Dedifferentiated amniotic fluid mesenchymal stem cell (primary cell): Measurements from ENCODE around the gene CBLN1.
"Not testable (repeated sequence)": the region's sequence is repeated elsewhere in the genome, so short reads cannot be mapped to it uniquely, and the experiment has no call there.

Experiments used
- DNase-seq: peaks from one replicate; pipeline ENCODE4 v3.0.0-alpha.2; 2016; ENCODE audit errors: extremely low spot score

The CBLN1 gene

DNA sequence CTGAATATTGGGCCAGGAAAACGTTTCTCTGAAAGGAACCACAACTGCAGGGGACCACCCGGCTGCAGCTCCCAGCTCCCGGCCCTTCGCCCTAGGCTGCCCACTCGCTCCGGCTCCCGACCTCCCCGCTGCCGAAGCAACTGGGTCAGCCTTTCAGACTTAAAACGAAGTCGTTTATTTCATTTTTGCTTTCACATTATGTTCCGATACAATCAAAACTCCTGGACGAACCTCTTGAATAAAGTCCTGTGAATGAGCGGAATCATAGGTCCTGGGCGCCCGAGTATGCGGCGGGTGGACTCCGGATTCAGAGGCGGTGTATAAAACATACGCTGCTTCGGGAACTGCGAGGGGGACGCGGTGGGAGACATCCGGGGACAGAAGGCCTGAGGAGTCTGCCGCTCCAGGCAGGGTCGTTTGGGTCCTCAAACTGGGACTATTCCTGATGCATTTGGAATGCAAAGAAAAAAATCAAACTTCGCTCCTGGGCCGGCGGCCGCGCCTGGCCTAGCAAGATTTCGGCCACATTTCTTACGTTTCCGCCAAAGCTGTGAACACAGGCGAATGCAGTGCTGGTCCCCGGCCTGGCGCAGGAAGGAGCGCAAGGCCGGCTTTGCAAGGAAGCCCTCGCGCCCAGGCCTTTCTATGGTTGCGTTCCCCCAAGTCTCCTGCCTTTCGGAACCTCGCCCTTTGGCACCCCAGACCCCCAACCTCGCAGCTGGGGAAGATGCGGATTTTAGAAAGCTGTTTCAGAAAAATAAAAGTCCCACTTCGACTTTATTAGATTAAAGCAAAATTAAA lies 3.7 kb downstream of the CBLN1 start:
- no peak for DNase-seq

DNA sequence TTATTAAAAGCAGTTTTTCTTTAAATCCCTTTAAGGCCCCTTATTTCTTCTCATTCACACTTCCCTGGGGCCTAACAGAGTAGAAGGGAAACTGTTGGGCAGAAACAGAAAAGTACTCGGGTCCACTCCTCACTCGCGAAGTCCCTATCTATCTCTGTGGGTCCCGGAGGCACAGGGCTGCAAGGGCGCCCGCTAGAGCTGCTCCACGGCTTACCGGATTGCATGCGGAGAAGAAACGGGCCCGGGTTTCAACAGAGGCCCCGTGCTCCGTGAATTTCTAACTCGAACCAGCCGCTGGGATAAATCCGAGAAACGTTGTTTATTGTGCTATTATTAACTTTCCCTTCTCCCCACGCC lies 4.3 kb downstream of the CBLN1 start:
- DNase-seq, result no peak

DNA sequence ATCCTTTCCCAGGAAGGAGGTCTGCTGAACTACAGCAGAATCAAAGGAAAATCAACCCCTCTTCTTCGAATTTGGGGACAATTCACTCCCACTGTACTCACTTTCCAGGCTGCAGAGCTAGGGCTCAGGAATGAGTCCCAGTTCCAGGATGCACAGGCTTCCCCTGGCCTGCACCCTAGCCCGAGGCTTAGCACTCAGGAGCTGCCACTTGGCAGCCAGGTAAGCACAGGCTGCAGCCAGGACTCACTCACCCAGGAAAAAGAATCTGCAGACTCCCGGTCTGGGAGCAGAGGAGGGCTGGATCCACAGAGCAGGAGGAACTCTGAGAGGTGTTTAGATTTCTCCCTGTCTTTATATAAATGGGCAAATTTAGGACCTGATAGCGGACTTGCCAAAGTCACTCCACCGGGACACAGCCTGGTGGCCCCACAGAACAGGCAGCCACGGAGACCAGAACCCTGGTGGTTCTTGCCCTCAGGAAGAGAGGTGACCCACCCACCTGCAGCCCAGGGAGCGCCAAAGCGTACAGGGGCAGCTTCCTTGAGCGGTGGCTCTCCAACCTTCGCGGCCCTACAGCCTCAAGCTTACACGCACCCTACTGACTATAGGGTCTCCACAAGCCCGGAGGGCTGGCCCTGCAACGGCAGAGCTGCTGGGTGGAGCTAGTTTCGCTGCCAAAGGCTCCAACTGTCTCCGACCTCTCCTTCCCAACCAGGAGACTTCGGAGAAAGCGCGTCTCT lies 4.8 kb downstream of the CBLN1 start:
- no peak for DNase-seq

DNA sequence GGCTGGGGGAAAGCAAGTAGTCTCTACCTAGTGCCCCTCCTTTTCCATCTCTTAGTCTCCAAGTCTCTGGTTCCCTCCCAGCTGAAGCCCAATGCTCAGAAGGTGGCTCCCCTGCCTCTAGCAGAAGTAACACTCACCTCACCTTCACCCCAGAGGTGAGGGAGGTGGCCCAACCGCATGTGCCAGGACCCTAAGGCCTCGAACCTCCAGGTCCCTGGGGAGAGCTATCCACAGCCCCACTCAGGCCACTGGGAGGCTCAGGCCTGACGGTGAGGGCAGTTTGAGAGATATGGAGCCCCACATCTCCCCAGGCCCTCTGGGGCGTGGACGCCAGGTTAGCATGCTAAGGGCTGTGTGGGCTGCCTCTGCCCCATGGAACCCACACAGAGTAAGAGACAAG lies 5.8 kb downstream of the CBLN1 start:
- no peak for DNase-seq

DNA sequence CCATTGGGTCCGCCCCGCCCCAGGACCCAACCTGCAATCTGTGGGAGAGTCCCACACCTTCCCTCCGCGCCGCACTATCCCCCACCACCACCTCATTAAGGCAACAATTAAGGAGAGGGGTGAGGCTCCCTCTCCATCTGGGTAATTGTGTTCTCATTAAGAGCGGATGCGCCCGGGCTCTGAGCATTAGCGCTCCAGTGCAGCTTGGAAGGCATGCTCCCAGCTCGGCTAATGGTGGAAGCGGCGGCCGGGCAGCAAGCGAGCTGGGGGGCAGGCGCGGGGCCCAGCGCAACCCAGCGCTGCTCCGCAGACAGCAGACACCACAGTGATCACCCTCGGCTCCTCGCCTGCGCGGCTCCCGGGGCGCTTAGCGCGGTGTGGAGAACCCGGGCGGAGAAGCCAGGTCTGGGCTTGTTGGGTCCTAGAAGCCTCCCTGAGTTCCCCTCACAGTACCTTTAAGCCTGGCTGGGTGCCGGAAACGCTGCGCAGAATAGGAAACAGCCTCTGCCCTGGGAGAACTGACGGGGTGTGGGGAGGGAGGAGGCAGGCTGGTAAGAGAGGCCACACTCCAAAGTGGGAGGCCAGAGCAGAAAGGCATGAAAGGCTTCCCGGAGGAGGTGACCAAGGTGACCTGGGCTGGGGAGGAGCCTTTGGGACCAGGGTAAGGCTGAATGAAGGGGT lies 6.4 kb downstream of the CBLN1 start:
- no peak for DNase-seq

DNA sequence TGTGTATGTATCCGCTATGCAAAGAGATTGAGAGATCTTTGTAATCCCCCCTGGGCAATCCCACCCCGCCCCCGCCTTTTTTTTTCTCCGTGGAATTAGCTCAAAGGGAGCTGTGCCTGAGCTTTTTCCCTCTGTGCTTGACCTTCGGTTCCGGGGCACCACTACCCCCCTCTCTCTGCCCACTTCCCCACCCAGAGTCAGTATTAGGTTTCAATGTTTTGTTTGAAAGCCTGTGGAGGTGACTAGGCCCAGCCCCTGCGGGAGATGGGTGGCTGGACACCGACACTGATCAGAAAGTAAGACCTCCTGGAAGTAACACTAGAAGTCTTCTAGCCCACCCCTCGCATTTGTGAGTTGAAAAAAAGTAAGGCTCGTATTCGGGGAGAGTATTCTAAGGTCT lies 7.0 kb downstream of the CBLN1 start:
- no peak for DNase-seq

GRCh38 chr16:49273771-49274170 lies 7.9 kb downstream of the CBLN1 start:
- no peak for DNase-seq

- DNase-seq, result no peak
Observed at GRCh38 chr16:49271363-49271762, 10.3 kb downstream of the CBLN1 start.

DNA sequence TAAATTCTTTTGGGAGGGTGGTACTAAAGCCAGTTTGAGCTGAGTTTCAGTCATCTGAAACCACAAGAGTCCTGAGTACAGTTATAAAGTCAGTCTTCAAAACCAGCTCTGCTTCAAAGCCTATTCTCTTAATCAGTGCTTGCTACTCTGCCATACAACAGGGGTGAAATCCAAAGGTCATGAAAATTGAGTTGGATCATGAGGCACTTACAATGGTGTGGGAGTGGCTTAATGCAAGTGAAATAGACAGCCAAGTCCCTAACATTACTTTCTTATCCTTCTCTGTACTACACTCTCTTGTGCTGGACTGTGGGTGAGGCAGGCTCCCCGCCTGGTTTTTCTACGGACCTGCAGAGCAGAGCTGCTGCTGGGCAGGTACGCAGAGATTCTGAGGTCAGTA lies 12.4 kb downstream of the CBLN1 start:
- DNase-seq, result no peak

DNA sequence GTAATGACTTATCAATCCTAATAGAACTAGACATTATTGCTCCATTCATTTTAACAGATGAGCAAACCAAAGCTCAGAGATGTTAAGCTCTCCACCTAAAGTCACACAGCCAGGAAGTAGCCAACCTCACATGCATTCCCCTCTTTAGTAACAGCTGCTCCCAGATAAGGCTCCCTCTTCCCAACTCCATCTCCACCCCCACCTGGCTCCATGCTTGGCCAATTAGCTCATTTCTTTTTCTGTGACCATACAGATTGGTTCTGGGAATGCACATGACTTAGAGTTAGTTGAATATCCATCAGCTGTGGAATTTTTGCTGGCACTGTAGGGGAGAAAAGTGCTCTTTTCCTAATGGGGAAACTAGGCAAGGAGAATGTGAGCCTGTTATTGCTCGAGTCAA lies 13.0 kb downstream of the CBLN1 start:
- DNase-seq, result no peak

GRCh38 chr16:49262501-49262900 lies 19.1 kb downstream of the CBLN1 start:
- no peak for DNase-seq

GRCh38 chr16:49261930-49262329 lies 19.7 kb downstream of the CBLN1 start:
- no peak for DNase-seq

GRCh38 chr16:49260956-49261530 lies 20.6 kb downstream of the CBLN1 start:
- DNase-seq, result no peak

DNA sequence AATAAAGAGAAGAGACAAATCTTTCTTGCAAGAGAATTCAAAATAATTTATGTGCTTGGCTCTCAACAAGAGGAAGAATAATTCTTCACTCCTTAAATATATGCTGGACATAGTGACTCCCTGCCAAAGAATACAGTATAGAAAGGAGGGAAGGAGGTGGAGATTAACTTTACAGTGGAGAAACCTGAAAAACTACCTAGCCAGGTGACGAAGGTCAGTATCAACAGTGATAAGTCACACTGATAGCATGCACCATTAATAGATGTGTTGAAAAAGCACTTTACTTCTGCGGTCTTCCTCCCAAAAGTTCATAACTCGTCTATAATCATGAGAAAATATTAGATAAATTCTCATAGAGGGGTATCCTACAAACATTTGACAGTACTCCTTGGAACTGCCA lies 21.4 kb downstream of the CBLN1 start:
- no peak for DNase-seq

GRCh38 chr16:49259330-49259729 lies 22.3 kb downstream of the CBLN1 start:
- no peak for DNase-seq

- DNase-seq, result no peak
Observed at GRCh38 chr16:49250689-49251088, 30.9 kb downstream of the CBLN1 start.

DNA sequence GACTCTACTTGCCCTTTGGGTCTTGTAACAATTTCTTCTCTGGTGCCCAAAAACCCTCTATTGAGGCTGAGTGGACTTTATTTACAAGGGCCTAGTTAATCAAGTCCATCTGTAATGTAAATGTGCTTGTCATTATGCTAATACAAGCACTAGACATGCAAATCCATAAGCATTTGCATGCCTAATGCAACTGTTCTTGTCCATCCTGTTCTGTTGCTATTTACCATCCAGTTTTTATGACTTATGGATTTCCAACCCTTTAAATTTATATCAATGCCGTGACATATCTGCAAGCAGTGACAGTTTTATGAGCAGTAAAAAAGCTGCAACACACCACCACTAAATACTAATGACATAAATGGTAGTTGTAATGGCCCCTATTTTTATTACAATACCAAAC lies 33.4 kb downstream of the CBLN1 start:
- no peak for DNase-seq

DNA sequence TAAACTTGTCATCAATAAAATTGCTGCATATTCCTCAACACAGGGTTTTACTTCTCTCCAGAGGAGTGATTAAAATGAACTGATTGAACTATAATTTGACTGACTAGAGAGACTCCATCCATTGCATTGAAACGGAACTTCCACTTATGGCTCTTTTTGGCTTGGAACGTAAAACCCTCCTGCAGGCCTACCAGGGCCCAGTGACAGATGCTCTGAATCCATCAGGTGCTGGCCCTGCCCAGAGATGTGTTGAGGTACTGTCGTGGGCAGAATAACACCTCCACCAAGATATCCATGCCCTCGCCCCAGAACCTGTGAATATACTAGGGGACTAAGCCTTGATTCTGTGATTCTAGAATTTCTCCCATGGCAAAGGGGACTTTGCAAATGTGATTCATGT lies 45.4 kb downstream of the CBLN1 start:
- DNase-seq, result no peak

DNA sequence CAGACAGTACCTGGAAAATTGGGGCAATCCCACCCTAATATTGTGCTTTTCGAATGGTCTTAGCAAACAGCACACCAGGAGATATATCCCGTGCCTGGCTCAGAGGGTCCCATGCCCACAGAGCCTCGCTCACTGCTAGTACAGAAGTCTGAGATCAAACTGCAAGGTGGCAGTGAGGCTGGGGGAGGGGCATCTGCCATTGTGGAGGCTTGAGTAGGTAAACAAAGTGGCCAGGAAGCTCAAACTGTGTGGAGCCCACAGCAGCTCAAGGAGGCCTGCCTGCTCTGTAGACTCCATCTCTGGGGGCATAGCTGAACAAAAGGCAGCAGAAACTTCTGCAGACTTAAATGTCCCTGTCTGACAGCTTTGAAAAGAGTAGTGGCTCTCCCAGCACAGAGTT lies 53.3 kb downstream of the CBLN1 start:
- DNase-seq, result not testable (repeated sequence)
